ENCODE data around the gene OSM.

The OSM gene

DNA sequence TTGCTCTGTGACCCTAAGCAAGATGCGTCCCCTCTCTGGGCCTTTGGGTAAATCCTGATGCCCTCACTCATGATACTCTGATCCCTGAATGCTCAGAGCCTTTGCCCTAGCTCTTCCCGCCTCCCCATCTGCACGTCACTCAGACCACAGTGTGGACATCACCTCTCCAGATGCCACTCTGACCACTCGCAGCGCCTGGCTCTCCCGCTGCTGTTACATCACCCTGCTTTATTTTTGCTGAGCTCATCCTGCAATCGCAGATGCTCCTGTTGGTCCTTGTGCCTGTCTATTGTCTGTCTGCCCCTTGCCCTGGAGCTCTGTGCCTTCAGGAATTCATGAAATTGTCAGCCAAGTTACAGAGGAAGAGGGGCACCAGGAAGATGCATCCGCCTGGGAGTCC, 5.5 kb downstream of the OSM start:
- no peak for FAIRE-seq

DNA sequence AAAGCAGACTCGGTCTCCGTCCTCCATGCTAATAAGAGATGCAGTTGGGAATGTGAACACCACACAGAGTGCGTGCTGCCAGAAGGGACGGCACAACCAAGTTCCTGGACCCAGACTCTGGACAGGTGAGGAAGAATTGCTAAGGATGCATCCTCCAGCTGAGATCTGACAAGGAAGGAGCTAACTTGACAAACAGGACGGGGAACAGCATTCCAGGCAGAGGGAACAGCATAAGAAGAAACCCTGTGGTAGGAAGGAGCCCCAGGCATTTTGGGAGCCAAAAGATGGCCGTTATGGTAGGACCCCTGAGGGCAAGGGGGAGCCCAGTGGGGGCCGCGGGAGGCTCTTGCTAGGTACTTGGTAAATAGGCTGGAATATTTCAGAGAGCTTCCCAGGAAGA, 6.0 kb downstream of the OSM start:
- no peak for FAIRE-seq

DNA sequence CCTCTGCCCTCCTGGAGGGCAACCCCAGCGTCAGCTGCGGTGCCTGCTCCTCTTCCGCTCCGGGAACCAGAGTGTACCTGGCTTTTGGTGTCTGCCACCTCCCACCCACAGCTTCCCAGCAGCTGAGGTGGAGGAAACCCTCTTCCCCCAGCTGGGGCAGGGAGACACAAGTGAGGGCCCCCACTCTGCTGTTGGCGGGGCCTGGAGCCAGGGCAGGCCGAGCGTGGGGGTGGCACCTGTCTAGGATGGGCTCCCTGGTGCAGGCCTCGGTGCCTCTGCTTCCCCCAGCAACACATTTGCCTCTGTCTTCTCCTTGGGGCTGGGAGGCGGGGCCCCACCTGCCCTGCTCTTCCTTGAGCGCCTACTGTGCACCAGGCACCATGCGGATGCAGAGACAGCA, 6.4 kb downstream of the OSM start:
- FAIRE-seq = no peak

DNA sequence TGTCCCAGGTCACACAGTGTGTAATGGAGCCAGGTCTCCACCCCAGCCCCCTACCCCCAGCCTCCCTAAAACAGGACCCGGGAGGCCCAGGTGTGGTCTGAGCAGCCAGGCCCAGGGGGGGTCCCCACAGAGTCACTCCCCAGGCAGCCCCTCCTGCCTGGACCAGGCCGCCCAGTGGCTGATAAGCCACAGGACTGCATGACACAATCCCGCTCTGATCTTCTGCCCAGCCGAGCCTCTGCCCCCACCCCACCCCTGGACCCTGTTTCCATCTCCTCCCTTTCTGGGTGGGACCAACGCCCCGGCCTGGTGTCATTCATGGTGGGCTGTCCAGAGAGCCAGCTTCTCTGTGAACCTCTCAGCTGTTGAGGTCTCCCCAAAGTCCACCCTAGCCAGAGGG, 12.3 kb downstream of the OSM start:
- FAIRE-seq = no peak

DNA sequence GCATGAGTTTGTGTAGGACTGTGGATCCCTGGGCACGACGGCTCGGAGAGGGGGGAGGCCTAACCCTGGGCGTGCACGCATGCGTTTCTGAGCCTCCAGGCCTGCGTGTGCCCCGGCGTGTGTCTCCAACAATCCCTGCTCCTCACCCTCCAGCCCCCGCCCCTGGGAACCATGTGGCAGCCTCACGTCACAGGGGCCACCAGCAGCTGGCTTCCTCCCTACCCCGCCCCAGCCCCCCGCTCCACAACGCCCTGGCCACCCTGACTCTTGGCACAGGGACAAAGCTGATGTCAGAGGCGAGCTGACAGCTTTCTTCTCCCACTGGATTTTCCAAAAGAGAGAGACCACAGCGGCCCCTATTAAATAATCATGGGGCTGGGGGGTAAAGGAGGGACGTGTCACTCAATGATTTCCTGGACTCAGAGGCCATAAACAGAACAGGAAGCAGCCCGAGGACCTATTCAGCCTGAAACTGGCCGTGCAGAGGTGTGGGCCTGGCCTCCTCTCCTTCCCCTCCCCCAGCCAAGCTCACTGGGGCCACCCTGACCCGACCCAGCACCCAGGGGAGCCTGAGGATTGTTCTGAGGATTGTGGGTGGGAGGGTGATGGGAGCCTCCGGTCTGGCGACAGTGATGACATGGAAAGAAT, 13.3 kb downstream of the OSM start:
- no peak for FAIRE-seq

DNA sequence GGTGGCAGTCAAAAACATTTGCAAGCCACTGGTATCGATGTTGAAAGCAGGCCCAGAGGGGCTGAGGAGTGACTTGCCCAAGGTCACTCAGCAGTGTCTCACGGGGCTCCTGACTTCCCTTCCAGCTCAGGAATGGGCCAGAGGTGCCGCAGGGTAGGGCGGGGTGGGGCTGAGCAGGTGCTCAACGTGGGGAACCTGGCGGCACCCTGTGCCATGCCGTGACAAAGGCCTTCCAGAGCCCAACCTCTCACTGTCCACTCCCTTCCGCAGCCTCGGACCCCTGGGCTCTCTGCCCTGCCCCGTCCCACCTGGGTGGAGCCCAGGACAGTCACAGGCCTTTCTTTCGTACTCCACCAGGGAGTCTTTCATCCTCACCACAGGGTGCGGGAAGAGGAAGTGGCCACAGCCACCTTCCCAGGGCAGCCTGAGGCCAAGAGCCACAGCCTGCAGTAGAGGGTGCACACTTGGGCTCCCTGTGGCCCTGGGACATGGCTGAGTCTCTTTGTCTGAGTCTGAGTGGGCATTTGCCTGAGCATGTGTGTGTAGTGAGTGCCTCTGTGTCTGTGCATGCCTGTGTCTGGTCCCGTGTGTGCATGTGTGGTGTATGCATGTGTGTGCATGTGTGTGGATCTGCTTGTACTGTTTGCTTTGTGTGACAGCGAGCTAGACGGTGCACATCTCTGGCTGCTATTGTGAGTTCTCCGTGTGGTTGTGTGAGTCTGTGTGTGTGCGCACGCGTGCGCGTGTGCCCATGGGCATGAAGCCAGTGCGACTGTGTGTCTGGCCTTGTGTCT, 14.0 kb downstream of the OSM start:
- no peak for FAIRE-seq

DNA sequence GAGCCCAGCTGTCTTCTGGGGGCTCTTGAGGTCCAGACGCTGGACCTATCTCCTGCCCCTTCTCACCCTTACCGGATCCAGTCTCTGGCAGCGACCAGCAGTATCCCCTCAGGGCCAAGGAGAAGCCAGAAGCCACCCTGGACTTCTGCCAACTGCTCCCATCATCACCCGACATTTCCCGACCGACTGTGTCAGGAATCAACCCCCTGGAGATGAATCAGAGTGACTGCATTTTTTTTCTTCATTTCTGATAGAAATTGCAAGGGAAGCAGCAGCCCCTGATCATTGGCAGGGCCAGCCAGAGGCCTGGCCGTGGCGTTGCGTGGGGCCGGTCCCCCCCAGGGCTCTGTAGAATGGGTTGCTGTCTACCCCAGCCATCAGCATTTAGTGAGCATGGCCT, 14.9 kb downstream of the OSM start:
- FAIRE-seq = no peak

DNA sequence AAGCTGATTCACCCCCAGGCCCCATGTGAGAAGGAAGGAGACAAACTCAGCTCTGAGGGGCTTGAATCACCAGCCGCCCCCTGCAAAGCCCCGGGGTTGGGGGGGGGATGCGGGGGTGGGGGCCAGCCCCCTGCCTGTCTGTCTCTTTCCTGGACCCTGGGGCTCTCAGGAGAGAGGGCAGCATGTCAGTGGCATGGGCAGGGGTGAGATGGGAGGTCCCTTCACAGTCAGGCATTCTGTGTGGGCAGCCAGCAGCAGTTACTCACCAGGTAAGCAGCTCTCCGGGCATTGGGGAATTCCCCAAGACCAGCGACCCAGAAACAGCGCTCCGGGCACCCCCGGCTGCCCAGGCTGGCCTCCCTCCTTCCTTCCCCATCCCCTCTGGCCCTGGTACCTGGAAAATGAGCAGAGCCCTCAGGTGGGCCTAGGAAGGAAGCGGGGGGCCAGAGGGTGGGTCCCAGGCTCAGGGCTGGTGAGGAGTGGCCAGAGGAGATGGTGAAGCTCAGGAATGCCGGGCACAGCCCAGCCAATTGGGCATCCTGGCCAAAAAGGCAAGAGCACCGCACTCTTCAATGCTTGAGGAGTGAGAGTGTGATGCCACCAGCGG, 15.9 kb downstream of the OSM start:
- FAIRE-seq = peak; percentile 11

DNA sequence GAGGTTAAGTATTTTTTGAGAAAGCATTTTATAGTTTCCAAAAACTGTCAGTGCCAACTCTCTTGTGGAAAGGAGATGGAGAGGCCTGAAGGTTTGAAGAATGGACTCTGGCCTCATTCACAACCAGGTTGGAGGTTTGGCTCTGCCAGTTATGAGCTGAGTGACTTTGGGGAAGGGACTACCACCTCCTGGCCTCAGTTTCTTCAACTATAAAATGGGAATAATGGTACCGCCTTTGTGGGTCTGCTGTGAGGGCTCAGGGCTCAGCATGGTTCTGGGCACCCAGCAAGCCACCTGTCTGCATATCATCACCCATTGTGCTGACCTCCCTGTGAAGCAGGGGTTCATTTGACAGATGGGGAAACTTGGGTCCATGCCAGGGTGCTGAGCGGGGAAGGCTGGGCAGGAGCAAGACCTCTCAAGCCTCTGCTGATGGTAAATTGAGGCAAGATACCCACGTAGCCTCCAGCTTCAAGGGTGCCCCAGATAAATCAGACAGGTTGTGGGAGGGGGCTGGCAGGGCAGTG, 16.5 kb downstream of the OSM start:
- FAIRE-seq = peak; percentile 53

DNA sequence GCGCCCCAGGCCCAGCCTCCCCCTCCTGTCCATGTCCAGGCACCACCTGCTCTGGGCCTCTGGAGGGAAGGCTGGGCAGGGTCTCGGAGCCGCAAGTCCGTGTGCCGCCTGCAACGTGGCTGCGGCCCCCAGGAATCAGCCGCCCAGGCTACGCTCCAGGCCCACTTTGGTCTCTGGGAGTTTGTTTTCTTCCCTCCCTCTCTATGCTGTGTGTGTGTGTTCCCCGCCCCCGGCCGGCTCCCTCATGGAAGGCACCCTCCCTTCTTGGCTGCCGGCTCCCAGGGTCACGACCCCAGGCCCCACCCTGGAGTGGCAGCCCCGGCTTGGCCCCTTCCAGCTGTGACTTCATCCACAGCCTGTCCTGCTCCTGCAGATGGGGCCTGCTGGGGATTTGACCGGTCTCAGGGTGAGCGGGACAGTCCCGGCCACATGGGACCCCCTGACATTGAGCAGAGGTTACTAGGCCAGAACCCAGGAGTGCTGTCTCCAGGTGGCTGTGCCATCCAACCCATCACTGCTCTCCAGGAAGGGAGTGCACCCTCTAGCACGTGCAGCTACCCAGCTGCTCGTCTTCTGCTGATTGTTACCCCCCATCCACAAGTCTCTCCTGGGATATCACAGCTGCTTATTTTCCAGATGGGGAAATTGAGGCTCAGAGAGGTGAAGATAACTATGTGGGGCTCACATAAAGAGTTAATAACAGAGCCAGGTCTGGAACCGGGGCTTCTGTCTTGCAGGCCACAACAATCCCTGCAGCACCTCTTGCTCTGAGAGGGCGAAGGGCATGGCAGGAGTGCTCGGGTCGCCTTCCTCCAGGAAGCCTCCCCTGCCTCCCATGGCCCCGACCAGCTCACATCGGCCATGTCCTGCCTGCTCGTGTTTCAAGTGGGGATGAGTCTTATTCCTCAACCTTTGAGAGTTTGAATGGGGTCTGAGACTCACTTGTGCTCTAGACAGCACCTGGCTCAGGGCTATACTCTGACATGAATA, 17.3 kb downstream of the OSM start:
- FAIRE-seq = no peak

DNA sequence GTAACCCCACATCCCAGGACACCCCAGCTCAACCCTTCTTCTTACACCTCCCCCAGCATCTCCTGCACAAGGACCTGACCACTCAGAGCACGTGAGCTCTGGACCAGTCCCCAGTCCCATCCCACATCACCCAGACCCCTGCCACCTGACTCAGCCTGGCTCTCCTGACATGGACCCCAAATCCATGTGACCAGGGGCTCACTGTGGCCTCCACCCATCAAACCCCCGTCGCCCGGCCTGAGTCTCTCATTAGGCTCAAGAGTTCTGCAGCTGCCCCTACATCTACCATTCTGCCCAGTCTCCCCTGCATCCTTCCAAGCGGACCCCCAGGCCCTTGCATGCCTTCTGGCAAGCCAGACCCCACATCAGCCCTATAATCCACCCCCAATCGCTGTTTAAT, 18.2 kb downstream of the OSM start:
- FAIRE-seq = no peak

DNA sequence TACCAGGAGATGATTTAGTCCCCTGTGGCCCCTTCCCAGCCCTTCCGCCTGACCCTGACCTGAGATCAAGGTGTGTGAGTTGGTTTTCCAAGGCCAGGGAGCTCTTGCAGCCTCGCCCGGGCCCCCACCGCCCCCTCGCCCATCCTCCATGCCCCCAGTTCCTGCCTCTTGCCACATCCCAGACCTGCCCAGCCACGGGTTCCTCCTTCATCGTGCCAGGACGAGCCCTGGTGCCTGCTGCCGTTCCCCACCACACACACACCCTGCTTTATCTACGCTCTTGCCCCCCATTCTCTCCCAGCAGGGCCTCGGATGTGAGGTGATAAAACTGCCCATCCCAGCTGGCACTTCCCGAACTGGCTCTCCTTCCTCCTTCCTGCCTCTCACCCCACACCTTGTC, 18.7 kb downstream of the OSM start:
- no peak for FAIRE-seq

DNA sequence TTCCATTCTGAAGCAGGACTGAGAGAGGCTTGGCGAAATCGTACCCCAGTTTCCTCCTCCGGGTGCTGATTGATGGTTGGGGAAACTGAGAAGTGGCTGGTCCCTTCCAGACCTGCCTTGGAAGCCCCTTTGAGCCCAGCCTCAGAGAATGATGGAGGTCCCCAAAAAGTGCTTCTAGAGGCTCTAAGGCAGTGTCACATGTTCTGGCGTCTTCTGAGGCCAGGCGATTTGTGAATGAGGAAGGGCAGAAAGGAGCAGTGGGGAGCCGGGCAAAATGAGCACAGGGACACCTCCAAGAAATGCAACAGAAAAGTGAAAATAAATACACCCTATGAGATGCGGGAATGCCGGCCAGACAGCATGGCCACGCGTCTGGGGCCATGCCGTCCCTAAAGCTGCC, 19.1 kb downstream of the OSM start:
- no peak for FAIRE-seq

DNA sequence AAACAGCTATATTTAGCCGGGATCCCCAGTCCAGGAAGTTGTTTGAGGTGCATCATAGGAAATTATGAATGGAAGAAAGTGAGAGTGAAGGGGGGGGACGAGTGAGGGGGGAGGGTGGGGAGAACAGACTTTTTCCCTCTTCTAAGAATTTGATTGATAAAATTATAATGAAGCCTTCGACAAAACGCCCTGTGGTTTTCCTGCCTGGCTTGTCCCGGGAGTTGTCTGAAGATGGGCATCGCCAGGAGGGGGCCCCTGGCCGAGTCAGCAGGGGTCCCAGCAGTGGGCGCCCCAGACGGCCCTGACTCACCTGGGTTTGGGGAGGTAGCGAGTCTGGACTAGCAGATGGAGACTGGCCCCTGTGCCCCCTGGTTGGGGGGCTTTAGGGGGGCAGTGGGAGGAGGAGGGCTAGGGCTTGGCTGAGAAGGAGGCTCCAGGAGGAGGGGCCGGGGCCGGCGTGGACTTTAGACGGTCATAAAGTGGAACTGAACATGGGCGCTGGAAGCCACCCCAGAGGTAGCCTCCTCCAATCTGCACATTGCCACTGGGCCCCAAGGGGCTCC, 19.8 kb downstream of the OSM start:
- FAIRE-seq = peak; percentile 76

DNA sequence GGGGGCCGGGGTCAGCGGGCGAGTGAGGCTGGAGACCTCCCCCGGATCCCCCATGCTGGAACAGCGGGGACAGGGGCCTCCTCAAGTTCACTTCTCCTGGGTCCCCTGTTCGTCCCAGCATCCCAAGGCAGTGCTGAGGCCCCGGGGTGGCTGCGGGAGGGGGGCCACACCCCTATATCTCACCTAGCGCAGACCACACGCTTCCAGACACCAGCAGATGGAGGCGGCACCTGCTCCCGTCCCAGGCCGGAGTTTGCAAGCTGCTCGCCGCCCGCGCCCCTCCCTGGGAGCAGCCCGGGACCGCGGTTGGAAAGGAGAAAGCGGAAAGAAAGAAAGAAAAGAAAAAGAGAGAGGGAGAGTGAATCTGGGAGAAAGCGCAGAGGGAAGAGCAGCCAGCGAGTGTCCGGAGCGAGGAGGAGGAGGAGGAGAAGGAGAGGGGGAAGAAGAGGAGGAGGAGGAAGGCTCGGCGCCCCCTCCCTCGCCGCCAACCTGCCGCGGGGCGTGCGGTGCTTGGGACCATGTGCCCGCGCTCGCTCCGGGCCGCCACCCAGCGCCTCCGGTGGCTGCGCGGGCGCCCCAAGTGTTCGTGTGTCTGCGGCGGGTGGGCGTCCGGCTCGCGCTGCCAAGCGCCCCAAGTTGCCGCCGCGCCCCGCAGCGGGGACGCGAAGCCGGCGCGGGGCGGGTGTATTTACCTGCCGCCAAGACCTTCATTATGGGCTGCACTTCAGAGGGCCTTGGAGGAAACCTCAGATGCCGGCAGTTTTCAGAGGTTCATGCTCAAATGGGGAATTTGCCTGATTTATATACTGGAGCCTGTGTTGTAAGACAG, 20.5 kb downstream of the OSM start, which contains the start of gene LIF:
Gene LIF, minus strand, starts transcription at position 775 of the 829 bp plus-strand sequence. Its CDS starts 64 bp downstream, at position 711.
- no peak for FAIRE-seq

DNA sequence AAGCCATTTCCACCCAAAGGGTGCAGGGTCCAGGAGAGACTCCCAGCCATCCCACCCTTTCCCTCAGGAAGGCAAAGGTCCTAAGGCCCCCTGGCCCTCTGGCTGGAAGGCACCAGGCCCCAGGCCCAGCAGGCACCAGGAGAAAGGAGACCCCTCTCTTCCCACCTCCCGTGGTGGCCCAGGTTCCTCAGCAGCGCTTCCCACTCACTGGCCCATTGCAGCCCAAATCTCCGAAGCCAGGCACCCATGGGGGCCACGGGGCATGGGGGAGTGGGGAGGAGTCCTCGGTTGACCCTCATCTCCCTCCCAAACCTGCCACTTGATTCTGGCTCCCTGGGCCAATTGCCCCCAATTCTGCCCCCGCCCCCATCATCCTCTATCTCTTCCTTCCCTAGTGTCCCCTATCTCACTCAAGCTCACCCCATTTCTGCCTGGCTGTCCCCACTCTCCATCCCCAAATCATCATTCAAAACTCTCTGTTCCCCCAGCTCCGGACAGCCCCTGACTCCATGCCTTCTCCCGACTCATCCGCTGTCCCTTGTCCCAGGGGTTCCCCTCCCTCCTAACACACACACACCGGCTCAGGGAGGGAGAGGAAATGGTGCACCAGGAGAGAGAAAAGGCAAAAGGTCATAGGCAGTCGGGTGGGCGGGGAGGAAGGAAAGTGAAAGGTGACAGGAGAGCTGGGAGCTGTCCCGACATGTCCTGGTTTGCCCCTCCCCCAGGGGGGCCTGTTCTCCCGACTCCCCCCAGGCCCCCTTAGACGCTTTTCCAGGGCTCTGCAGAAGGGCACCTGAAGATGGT, 21.3 kb downstream of the OSM start:
- FAIRE-seq = peak; percentile 13

DNA sequence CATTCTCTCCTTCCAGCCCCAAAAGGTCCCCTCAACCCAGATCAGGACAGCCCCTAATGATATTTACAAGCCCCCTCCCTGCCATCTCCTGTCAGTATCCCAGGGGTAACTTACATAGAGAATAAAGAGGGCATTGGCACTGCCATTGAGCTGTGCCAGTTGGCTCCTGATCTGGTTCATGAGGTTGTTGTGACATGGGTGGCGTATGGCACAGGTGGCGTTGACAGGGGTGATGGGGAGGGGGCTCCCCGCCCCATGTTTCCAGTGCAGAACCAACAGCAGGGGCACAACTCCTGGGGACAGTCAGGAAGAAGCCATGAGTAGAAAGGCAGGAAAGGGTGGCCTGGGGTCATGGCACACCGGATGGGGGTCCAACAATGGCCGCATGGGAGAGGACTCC, 22.0 kb downstream of the OSM start:
- no peak for FAIRE-seq

DNA sequence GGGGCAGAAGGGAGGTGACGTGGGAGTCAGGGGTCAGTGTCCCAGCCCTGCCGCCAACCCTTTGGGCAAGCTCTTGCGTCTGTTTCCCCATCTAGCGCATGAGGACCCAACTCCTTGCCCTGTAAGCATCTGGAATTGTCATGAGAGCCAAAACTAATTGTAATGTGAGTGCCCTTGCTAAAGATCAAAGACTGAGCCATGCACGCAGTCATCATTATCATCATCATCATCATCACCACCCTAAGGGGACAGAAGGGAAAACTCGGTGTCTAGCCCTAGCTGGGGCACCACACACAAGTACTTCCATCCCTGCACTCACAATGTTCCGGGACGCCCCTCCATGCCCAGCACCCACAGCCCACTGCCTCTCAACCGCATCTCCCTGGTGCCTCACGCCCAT, 22.6 kb downstream of the OSM start:
- FAIRE-seq = no peak

DNA sequence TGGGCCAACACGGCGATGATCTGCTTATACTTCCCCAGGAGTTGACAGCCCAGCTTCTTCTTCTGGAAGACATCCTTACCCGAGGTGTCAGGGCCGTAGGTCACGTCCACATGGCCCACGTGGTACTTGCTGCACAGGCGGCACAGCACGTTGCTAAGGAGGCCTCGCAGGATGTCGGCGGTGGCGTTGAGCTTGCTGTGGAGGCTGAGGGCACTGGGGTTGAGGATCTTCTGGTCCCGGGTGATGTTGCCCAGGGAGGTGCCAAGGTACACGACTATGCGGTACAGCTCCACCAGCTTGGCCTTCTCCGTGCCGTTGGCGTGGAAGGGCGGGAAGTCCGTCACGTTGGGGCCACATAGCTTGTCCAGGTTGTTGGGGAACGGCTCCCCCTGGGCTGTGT, 23.0 kb downstream of the OSM start:
- no peak for FAIRE-seq

DNA sequence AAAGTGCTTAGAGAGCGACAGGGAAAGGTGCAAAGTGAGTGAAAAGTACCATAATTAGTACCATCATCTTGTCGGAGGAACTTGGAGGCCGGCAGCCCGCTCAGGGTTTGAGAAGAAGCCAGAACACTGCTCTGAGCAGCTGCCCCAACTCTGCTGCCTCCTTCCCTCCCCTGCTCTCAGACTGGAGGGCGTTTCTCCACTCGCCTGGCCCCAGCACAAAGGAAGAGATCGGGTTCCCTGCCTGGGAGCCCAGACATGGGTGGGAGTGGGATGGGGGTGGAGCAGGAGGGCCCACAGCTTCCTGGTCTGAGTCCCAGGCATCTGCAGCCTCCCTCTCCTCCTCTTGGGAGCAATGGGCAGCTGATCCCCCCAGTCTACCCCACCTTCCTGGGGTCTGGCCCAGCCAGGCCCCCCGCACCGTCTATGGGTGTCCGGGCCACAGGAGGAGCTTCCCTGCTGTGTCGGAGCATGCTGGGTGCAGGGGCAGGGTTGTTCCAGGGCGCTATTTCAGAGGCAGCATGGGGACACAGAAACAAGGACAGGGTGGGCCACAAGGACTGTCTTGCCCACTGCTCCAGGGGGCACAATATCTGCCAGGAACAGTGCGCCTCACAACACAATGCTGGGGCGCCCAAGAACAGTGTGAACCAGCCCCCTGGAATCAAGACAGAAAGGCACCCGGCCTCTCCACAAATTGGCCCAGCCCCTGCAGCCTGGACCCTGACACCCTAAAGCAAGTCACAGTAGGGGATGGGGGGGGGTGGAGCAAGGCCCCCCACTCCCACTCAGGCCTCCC, 24.9 kb downstream of the OSM start:
- FAIRE-seq = peak; percentile 86

Data from G401.6 (cell line).